ENCODE measurements around the gene BCAS3.
"Not testable (repeated sequence)": the region's sequence is repeated elsewhere in the genome, so short reads cannot be mapped to it uniquely, and the experiment has no call there.

BCAS3 gene

DNA sequence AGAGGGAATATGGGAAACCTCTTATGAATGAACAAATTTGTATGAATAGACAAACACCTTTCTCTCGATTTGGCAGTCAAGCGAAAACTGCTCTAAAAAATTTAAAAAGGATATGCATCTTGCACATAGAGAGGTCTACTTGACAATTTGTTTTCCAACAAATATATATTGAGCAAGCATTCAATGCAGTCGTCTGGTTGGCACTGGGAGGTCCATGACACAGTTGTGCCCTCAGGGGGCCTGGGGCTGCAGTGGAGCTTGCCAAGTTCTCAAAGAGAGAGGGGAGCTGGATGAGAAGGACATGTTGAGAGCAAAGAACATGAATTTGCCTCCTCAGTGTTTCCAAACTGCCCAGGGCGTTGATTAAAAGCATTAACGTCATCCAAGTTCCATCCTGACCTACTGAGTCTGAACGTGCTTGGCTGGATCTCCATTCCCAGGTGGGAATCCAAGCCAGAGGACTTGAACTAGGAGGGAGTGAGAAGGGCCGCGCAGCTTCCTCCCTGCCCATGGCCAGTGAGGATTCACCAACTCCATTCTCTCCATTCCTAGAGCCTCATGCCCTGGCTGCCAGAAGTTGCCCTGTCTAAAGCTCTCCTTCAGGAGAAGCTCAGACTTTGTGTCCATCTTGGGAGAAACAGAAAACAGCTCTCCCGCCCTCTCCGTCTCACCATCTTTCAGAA, 746.5 kb downstream of the BCAS3 start:
- WGBS, 2 experiments (ENCODE audit: insufficient coverage in 2 of 2): 89 to 95% methylated on average over 5 to 7 of the region's 10 CpGs
- H3K36me3 ChIP-seq (ENCODE audit: control insufficient read depth, insufficient read depth, low read length): no peaks in the 10 kb centered on the region
- H3K27ac ChIP-seq (ENCODE audit: low read depth, low read length, severe bottlenecking): no peak overlapping the region
- no peaks in the 10 kb centered on the region for H3K4me1 ChIP-seq (ENCODE audit: control insufficient read depth, insufficient read depth, low read length, poor library complexity, severe bottlenecking)
- no peaks in the 10 kb centered on the region for H3K9me3 ChIP-seq (ENCODE audit: control insufficient read depth, low read length)
- no peak overlapping the region for H3K4me3 ChIP-seq (ENCODE audit: extremely low read depth, insufficient read depth, low read length, poor library complexity, severe bottlenecking)

DNA sequence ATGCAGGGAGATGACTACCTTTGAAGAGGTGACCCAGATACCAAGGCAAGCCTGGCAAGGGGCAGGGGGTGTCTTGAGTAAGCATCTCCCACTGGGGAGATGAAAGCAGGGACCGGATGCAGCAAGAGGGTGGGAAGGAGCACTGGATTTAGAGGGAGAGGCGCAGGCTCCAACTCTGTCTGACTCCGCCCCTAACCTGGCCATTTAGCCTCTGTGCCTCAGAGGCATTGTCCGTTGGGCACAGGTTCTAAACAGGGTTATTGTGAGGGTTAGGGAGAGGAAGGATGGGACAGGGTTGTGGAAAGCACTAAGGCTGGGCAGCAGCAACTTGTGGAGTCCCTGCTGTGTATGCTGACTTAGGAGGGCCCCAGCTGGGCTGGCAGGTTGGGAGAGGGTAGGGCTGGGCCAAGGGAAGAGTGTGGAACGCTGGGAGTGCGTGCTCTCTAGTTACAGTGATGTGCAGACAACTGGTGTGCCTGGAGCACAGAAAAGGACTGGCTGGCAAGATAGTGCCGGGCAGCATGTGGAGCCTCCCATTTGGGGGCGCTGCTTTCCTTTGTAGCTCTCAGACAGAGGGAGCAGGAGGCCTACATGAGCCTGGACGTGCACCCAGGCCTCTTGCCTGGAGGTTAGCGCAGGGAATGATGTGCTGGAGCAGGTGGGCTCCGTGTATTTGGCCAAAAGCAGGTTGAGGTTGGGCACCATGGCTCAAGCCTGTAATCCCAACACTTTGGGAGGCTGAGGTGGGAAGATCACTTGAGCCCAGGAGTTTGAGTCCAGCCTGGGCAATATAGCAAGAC, 748.2 kb downstream of the BCAS3 start:
- Histone ChIP-seq H3K4me1 (ENCODE audit: control insufficient read depth, insufficient read depth, low read length, poor library complexity, severe bottlenecking) (no peaks in the 10 kb centered on the region), H3K4me3 (ENCODE audit: extremely low read depth, insufficient read depth, low read length, poor library complexity, severe bottlenecking) (no peak overlapping the region), H3K36me3 (ENCODE audit: control insufficient read depth, insufficient read depth, low read length) (no peaks in the 10 kb centered on the region), H3K27ac (ENCODE audit: low read depth, low read length, severe bottlenecking) (no peak overlapping the region), H3K9me3 (ENCODE audit: control insufficient read depth, low read length) (no peaks in the 10 kb centered on the region)
- 67 to 79% methylated on average over 10 to 11 of the region's 11 CpGs for WGBS, 2 experiments (ENCODE audit: insufficient coverage in 2 of 2)

DNA sequence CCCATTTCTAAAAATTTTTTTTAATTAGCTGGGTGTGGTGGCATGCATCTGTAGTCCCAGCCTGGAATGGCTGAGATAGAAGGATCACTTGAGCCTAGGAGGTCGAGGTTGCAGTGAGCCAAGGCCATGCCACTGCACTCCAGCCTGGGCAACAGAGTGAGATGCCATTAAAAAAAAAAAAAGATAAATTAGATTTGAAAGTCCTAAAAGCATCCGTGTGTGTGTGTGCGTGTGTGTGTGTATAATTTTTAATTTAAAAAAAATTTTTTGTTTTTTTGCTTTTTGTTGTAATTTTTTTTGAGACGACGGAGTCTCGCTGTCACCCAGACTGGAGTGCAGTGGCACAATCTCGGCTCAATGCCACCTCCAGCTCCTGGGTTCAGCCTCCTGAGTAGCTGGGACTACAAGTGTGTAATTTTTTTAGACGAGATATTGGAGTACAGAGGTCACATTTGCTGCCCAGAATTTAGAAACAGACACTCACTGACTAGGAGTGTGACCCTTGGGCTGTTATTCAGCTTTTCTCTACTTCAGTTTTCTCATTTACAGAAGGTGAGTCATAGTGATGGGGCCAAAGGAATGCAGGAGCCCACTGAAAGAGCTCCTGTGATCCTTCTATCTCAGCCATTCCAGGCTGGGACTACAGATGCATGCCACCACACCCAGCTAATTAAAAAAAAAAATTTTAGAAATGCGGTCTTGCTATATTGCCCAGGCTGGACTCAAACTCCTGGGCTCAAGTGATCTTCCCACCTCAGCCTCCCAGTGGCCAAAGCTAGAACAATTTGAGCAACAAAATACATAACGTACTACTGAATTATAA, 749.0 kb downstream of the BCAS3 start:
- WGBS, 2 experiments (ENCODE audit: insufficient coverage in 2 of 2): 90 to 93% methylated on average over 5 to 7 of the region's 10 CpGs
- no peaks in the 10 kb centered on the region for H3K9me3 ChIP-seq (ENCODE audit: control insufficient read depth, low read length)

DNA sequence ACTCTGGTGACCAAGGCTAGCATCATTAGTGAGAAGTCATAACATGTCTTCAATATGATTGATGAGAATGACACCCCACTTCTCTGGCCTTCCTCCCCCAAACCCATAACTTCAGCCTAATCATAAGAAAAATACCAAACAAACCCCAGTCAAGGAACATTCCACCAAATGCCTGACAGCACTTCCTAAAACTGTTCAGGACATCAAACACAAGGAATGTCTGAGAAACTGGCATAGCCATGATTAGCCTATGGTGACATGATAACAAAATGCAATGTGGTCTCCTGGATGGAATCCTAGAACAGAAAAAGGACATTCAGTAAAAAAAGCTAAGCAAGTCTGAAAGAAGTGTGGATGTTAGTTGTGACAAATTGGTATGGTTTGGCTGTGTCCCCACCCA, 749.9 kb downstream of the BCAS3 start:
- Histone ChIP-seq H3K4me1 (ENCODE audit: control insufficient read depth, insufficient read depth, low read length, poor library complexity, severe bottlenecking) (peaks cover 4% of the 10 kb centered on the region), H3K36me3 (ENCODE audit: control insufficient read depth, insufficient read depth, low read length) (no peaks in the 10 kb centered on the region), H3K9me3 (ENCODE audit: control insufficient read depth, low read length) (no peaks in the 10 kb centered on the region), H3K27ac (ENCODE audit: low read depth, low read length, severe bottlenecking) (no peak overlapping the region), H3K4me3 (ENCODE audit: extremely low read depth, insufficient read depth, low read length, poor library complexity, severe bottlenecking) (no peak overlapping the region)

More for the DNA sequence above, 749.0 kb downstream of the BCAS3 start:
- H3K4me1 ChIP-seq (ENCODE audit: control insufficient read depth, insufficient read depth, low read length, poor library complexity, severe bottlenecking): peaks cover 2% of the 10 kb centered on the region
- H3K4me3 ChIP-seq (ENCODE audit: extremely low read depth, insufficient read depth, low read length, poor library complexity, severe bottlenecking): no peak overlapping the region
- no peaks in the 10 kb centered on the region for H3K36me3 ChIP-seq (ENCODE audit: control insufficient read depth, insufficient read depth, low read length)
- H3K27ac ChIP-seq (ENCODE audit: low read depth, low read length, severe bottlenecking): no peak overlapping the region

DNA sequence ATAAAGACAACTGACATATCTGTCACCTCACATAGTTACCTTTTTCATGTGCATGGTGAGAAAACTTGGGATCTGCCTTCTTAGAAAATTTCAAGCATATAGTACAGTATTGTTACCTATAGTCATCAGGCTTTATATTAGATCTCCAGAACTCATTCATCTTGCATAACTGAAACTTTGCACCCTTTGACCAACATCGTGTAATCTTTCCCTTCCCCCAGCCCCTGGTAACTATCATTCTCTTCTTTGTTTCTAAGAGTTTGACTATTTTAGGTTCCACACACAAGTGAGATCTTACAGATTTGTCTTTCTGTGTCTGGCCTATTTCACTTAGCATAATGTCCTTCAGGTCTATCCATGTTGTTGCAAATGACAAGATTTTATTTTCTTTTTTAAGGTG, 751.6 kb downstream of the BCAS3 start:
- Histone ChIP-seq H3K36me3 (ENCODE audit: control insufficient read depth, insufficient read depth, low read length) (no peaks in the 10 kb centered on the region), H3K9me3 (ENCODE audit: control insufficient read depth, low read length) (no peaks in the 10 kb centered on the region), H3K27ac (ENCODE audit: low read depth, low read length, severe bottlenecking) (no peak overlapping the region), H3K4me3 (ENCODE audit: extremely low read depth, insufficient read depth, low read length, poor library complexity, severe bottlenecking) (no peak overlapping the region), H3K4me1 (ENCODE audit: control insufficient read depth, insufficient read depth, low read length, poor library complexity, severe bottlenecking) (peaks cover 4% of the 10 kb centered on the region)
- WGBS, 2 experiments (ENCODE audit: insufficient coverage in 2 of 2): 100% methylated on average over 1 of the region's 1 CpG; no CpG with 5 or more reads in 1 of the 2 experiments

DNA sequence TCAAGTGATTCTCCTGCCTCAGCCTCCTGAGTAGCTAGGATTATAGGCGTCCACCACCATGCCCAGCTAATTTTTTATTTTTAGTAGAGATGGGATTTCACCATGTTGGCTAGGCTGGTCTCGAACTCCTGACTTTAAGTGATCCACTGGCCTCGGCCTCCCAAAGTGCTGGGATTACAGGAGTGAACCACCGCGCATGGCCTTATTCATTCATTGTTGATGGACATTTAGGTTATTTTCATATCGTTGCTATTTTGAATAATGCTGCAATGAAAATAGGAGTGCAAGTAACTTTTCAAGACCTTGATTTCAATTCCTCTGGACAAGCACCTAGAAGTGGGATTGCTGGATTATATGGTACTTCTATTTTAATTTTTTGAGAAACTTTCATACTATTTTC, 752.2 kb downstream of the BCAS3 start:
- not testable (repeated sequence) for H3K4me3 ChIP-seq (ENCODE audit: extremely low read depth, insufficient read depth, low read length, poor library complexity, severe bottlenecking); H3K4me1 ChIP-seq (ENCODE audit: control insufficient read depth, insufficient read depth, low read length, poor library complexity, severe bottlenecking); H3K27ac ChIP-seq (ENCODE audit: low read depth, low read length, severe bottlenecking); H3K36me3 ChIP-seq (ENCODE audit: control insufficient read depth, insufficient read depth, low read length); H3K9me3 ChIP-seq (ENCODE audit: control insufficient read depth, low read length)
- WGBS, 2 experiments (ENCODE audit: insufficient coverage in 2 of 2): 91% methylated on average over 4 to 6 of the region's 6 CpGs

DNA sequence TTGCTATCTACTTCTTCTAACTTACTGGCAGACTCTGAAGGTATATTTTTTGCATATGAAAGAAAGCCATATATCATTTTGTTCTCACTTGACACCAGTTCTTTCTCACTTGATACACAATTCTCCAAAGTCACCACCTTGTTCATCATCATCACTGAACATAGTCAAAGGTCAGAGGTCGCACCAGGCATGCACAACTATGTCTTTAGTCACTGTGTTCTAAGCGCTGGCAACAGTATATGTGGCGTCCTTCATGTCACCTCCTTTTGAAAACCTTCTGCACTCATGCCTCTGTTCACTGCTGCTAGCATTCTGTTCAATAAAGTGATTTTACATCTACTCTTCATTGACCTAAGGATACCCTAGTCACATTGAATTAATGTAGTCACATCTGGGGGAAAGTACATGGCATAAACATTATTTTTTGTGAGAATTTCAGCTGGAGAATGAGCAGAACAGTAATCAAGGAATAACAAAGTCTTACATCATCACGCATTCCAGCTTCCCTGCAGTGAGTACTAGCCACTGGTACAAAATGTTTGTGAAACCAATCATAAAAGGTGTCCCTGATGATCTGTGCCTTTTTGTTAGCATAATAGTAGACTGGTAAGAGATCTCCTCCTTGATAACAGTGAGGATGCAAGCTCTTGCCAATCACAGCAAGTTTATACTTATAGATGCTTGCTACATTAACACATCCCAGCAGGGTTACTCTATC, 754.1 kb downstream of the BCAS3 start:
- WGBS, 2 experiments (ENCODE audit: insufficient coverage in 2 of 2): 82 to 93% methylated on average over 3 to 4 of the region's 4 CpGs
- Histone ChIP-seq H3K36me3 (ENCODE audit: control insufficient read depth, insufficient read depth, low read length) (no peaks in the 10 kb centered on the region), H3K4me1 (ENCODE audit: control insufficient read depth, insufficient read depth, low read length, poor library complexity, severe bottlenecking) (peaks cover 4% of the 10 kb centered on the region), H3K27ac (ENCODE audit: low read depth, low read length, severe bottlenecking) (no peak overlapping the region), H3K4me3 (ENCODE audit: extremely low read depth, insufficient read depth, low read length, poor library complexity, severe bottlenecking) (no peak overlapping the region), H3K9me3 (ENCODE audit: control insufficient read depth, low read length) (no peaks in the 10 kb centered on the region)

DNA sequence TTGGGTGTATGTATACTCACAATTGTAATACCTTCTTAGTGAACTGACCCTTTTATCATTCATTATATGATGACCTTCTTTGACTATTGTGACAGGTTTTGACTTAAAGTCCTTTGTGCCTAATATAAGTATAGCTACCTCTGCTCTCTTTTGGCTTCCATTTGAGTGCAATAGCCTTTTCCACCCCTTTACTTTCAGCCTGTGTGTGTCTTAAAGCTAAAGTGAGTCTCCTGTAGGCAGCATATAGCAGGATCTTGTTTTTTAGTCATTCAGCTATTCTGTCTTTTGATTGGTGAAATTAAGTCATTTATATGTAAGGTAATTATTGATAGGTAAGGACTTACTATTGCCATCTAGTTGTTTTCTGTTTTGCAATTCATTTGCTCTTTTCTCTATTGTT, 758.6 kb downstream of the BCAS3 start:
- Histone ChIP-seq H3K27ac (ENCODE audit: low read depth, low read length, severe bottlenecking) (no peak overlapping the region), H3K36me3 (ENCODE audit: control insufficient read depth, insufficient read depth, low read length) (no peaks in the 10 kb centered on the region), H3K4me1 (ENCODE audit: control insufficient read depth, insufficient read depth, low read length, poor library complexity, severe bottlenecking) (peaks cover 4% of the 10 kb centered on the region), H3K9me3 (ENCODE audit: control insufficient read depth, low read length) (peaks cover 6% of the 10 kb centered on the region), H3K4me3 (ENCODE audit: extremely low read depth, insufficient read depth, low read length, poor library complexity, severe bottlenecking) (no peak overlapping the region)

DNA sequence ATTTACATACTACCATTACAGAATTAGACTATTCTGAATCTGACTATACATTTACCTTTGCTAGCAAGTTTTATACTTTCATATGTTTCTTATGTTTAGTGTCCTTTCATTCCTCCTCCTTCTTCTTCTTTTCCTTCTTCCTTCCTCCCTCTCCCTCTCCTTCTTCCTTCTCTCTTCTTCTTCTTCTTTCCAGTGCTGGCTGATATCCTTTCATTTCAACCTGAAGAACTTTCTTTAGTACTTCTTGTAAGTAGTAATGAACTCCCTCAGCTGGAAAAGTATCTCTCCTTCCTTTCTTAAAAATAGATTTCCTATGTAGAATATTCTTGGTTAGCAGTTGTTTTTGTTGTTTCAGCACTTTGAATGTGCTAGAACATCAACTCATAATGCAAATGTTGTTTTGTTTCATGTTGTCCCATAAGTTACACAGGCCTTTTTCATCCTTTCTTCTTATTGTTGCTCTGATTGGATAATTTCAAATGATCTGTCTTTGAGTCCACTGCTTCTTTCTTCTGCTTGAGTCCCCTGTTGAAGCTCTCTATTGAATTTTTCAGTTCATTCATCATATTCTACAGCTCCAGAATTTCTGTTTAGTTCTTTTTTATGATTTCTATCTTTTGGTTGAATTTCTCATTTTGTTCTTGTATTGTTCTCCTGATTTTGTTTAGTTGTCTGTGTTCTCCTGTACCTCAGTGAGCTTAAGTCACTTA, 759.5 kb downstream of the BCAS3 start:
- Histone ChIP-seq H3K36me3 (ENCODE audit: control insufficient read depth, insufficient read depth, low read length) (no peaks in the 10 kb centered on the region), H3K4me3 (ENCODE audit: extremely low read depth, insufficient read depth, low read length, poor library complexity, severe bottlenecking) (no peak overlapping the region), H3K4me1 (ENCODE audit: control insufficient read depth, insufficient read depth, low read length, poor library complexity, severe bottlenecking) (no peaks in the 10 kb centered on the region), H3K27ac (ENCODE audit: low read depth, low read length, severe bottlenecking) (no peak overlapping the region), H3K9me3 (ENCODE audit: control insufficient read depth, low read length) (peaks cover 6% of the 10 kb centered on the region)

DNA sequence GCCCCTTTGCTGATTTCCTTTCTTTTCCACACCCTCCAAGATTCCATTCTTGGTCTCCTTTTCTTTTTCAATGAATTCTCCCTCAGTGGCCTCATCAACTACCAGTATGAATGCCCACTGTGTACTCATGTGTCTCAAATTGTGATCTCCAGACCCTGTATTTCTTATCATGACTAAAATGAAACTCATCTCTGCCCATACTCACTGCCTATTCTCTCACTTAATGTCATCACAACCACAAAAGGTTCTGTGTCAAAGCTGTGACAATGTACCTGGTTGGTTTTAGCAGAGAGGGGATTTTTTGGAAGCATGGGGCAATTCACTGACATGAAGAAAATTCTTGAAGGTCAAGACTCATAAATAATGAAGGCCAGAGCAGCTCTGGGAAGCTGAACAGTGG, 763.0 kb downstream of the BCAS3 start:
- H3K4me3 ChIP-seq (ENCODE audit: extremely low read depth, insufficient read depth, low read length, poor library complexity, severe bottlenecking): no peak overlapping the region
- no peaks in the 10 kb centered on the region for H3K4me1 ChIP-seq (ENCODE audit: control insufficient read depth, insufficient read depth, low read length, poor library complexity, severe bottlenecking)
- H3K36me3 ChIP-seq (ENCODE audit: control insufficient read depth, insufficient read depth, low read length): no peaks in the 10 kb centered on the region
- peaks cover 6% of the 10 kb centered on the region for H3K9me3 ChIP-seq (ENCODE audit: control insufficient read depth, low read length)
- no peak overlapping the region for H3K27ac ChIP-seq (ENCODE audit: low read depth, low read length, severe bottlenecking)

All from mesodermal cell (in vitro differentiated cells).